OCI-LY1 (cell line): ENCODE results near the gene CSRP1.

Source experiments
- H2AFZ ChIP-seq: fragments of 200-600 bp; sonication (generic), shearing (Covaris generic); 2 replicates; pipeline ENCODE4 v1.6.0; 2014; ENCODE audit warnings: antibody characterized with exemption, mild to moderate bottlenecking, low read length
- H3F3A ChIP-seq: fragments of 200-600 bp; sonication (generic), shearing (Covaris generic); 2 replicates; pipeline ENCODE4 v1.6.0; 2014; ENCODE audit warnings: mild to moderate bottlenecking, antibody characterized with exemption, low read length, moderate library complexity; ENCODE audit not compliant: insufficient read depth
- H3K27ac ChIP-seq: fragments of 200-600 bp; sonication (generic); 2 replicates; pipeline ENCODE4 v1.5.1; 2014; ENCODE audit warnings: low read length, mixed run types, mild to moderate bottlenecking, low read depth; ENCODE audit not compliant: poor library complexity, severe bottlenecking
- H3K27me3 ChIP-seq: fragments of 200-600 bp; sonication (generic); 2 replicates; pipeline ENCODE4 v1.6.0; 2014; ENCODE audit warnings: antibody characterized with exemption, mild to moderate bottlenecking, low read length, moderate library complexity; ENCODE audit not compliant: insufficient read depth
- H3K36me3 ChIP-seq: fragments of 200-600 bp; sonication (generic); 2 replicates; pipeline ENCODE4 v1.6.1; 2014; ENCODE audit warnings: mild to moderate bottlenecking, antibody characterized with exemption, low read length, moderate library complexity, mixed read lengths; ENCODE audit not compliant: insufficient read depth
- H3K4me1 ChIP-seq: fragments of 200-600 bp; sonication (generic); 2 replicates; pipeline ENCODE4 v1.5.1; 2014; ENCODE audit warnings: mild to moderate bottlenecking, low read length, moderate library complexity; ENCODE audit not compliant: insufficient read depth, severe bottlenecking
- H3K4me2 ChIP-seq: fragments of 200-600 bp; sonication (generic), shearing (Covaris generic); 2 replicates; pipeline ENCODE4 v1.6.1; 2014; ENCODE audit warnings: low read length
- H3K4me3 ChIP-seq: fragments of 200-600 bp; sonication (generic); 2 replicates; pipeline ENCODE4 v1.5.1; 2014; ENCODE audit warnings: low read length, low read depth, mild to moderate bottlenecking, mixed read lengths; ENCODE audit not compliant: poor library complexity, severe bottlenecking
- H3K79me2 ChIP-seq: fragments of 200-600 bp; shearing (Covaris generic); 2 replicates; pipeline ENCODE4 v1.6.1; 2016; ENCODE audit warnings: mixed run types, low read length, mixed read lengths; ENCODE audit not compliant: insufficient read depth
- H3K9ac ChIP-seq: fragments of 200-600 bp; sonication (generic), shearing (Covaris generic); 2 replicates; pipeline ENCODE4 v1.6.1; 2014; ENCODE audit warnings: mild to moderate bottlenecking, low read length, mixed read lengths
- H3K9me2 ChIP-seq: fragments of 200-600 bp; sonication (generic), shearing (Covaris generic); 2 replicates; pipeline ENCODE4 v1.6.1; 2014; ENCODE audit warnings: low read depth, mild to moderate bottlenecking, low read length, mixed read lengths
- H3K9me3 ChIP-seq: fragments of 200-600 bp; shearing (Covaris generic); 2 replicates; pipeline ENCODE4 v1.6.1; 2014; ENCODE audit warnings: low read length, mixed read lengths
- H4K20me1 ChIP-seq: fragments of 200-600 bp; sonication (generic), shearing (Covaris generic); 2 replicates; pipeline ENCODE4 v1.6.0; 2016; ENCODE audit warnings: mild to moderate bottlenecking, low read length; ENCODE audit not compliant: insufficient read depth
- EZH2 ChIP-seq: fragments of 200-600 bp; sonication (generic), shearing (Covaris generic); IDR thresholded peaks from 2 replicates; pipeline ENCODE4 v1.8.0; 2017; ENCODE audit warnings: borderline replicate concordance, mixed run types, mild to moderate bottlenecking, antibody characterized with exemption, low read length, moderate library complexity, mixed read lengths
- TF ChIP-seq, protein P1 (sequence below): fragments of 200-600 bp; sonication (generic), shearing (Covaris generic); IDR thresholded peaks from 2 replicates; pipeline ENCODE4 v1.5.1; 2017; ENCODE audit warnings: mild to moderate bottlenecking, antibody characterized with exemption, low read length, moderate library complexity, mixed read lengths

Gene CSRP1

DNA sequence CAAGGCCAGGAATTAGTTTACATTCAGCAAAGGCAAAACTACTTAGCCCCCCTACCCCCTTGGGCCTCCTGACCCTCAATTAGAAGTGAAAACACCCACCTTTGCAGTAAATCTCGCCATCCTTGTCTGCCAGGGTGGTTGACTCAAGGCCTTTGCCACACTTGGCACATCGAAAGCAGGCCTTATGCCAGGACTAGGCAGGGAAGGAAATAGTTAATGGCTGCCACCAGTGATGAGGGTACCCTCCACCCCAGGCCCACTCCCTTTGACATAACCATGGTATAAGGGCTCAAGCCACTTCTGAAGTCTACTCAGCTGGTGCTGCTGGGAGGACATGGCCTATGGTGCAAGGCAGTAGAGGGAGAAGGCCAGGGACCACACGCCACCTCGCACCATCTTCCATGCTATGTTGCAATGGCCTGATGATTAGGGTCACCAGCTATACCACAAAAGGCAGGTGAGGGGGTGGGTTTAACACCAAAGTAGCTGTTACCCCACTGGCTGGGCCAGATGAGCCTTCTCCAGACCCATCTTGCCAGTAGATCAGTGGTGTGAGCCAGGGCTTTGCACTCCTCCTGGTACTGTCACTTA lies 21.6 kb downstream of the CSRP1 start:
- no peak overlapping the region for H2AFZ ChIP-seq
- H3K27me3 ChIP-seq = no peaks in the 10 kb centered on the region
- H4K20me1 ChIP-seq = no peaks in the 10 kb centered on the region
- H3K36me3 ChIP-seq = peaks cover 10% of the 10 kb centered on the region
- TF ChIP-seq, protein P1, sequence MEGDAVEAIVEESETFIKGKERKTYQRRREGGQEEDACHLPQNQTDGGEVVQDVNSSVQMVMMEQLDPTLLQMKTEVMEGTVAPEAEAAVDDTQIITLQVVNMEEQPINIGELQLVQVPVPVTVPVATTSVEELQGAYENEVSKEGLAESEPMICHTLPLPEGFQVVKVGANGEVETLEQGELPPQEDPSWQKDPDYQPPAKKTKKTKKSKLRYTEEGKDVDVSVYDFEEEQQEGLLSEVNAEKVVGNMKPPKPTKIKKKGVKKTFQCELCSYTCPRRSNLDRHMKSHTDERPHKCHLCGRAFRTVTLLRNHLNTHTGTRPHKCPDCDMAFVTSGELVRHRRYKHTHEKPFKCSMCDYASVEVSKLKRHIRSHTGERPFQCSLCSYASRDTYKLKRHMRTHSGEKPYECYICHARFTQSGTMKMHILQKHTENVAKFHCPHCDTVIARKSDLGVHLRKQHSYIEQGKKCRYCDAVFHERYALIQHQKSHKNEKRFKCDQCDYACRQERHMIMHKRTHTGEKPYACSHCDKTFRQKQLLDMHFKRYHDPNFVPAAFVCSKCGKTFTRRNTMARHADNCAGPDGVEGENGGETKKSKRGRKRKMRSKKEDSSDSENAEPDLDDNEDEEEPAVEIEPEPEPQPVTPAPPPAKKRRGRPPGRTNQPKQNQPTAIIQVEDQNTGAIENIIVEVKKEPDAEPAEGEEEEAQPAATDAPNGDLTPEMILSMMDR = no peak
- TF ChIP-seq EZH2 = no peak
- H3K4me2 ChIP-seq = no peak overlapping the region
- no peaks in the 10 kb centered on the region for H3K9me2 ChIP-seq
- H3K79me2 ChIP-seq = no peaks in the 10 kb centered on the region
- peaks cover 20% of the 10 kb centered on the region for H3K4me1 ChIP-seq
- no peak overlapping the region for H3K9ac ChIP-seq
- H3K4me3 ChIP-seq = no peak overlapping the region
- no peaks in the 10 kb centered on the region for H3K9me3 ChIP-seq
- no peak overlapping the region for H3K27ac ChIP-seq
- H3F3A ChIP-seq = no peaks in the 10 kb centered on the region

DNA sequence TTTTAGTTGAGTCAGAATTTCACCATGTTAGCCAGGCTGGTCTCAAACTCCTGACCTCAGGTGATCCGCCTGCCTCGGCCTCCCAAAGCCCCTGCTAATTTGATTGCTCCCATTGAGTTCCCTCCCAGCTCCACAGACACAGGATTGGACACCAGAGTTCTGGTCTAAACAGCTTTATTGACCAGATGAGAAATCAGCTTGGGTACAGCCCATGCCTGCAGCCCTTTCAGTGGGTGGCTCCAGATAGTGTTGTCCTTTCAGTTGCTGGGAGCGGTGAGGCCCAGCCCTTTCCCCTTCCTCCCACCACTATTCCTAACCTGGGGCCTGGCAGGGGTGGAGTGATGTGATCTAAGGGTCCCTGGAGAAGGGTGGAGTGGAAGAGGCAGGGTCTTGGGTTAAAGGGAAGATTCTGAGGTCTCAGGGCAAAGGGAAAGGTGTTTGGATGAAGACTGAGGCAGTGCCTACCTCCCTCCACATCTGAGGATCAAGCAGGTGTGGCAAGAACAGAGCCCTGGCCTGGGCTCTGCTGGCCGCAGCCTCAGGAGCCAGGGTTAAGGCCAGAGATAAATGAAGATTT lies 23.5 kb downstream of the CSRP1 start:
- no peaks in the 10 kb centered on the region for H3K9me3 ChIP-seq
- TF ChIP-seq EZH2 = no peak
- TF ChIP-seq, protein P1 = no peak
- no peak overlapping the region for H3K4me2 ChIP-seq
- H3F3A ChIP-seq = no peaks in the 10 kb centered on the region
- H3K36me3 ChIP-seq = peaks cover 4% of the 10 kb centered on the region; the same call in 1 of the 2 replicates
- H3K27ac ChIP-seq = no peak overlapping the region
- no peaks in the 10 kb centered on the region for H3K79me2 ChIP-seq
- no peaks in the 10 kb centered on the region for H3K9me2 ChIP-seq
- H3K4me1 ChIP-seq = peaks cover 24% of the 10 kb centered on the region
- no peak overlapping the region for H3K9ac ChIP-seq
- no peak overlapping the region for H3K4me3 ChIP-seq
- H4K20me1 ChIP-seq = no peaks in the 10 kb centered on the region
- no peaks in the 10 kb centered on the region for H3K27me3 ChIP-seq
- no peak overlapping the region for H2AFZ ChIP-seq

DNA sequence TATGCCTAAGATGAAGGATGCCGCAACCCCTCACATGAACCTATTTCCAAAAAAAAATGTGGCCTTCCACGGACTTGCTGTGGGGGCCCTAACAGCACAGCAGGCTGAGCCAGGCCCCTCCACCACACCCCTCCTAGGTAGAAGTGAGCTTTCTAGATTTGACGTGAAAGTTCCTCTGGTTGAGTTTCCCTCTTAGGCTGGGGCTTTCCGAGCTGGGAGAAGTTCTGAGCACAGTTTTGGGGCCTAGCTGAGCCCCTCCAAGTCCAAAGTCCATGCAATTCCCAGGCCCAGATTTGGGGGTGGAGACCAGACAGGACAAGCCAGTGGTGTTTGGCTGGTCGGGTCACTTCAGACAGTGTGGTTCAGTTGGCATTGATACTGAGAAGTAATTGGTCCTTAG lies 24.2 kb downstream of the CSRP1 start:
- no peak for TF ChIP-seq EZH2
- TF ChIP-seq, protein P1 = no peak
- Histone ChIP-seq H3K79me2 (no peaks in the 10 kb centered on the region), H3K27me3 (no peaks in the 10 kb centered on the region), H3K27ac (no peak overlapping the region), H3K4me2 (no peak overlapping the region), H4K20me1 (no peaks in the 10 kb centered on the region), H3K9ac (no peak overlapping the region; the same call in 1 of the 2 replicates), H3K4me1 (peaks cover 24% of the 10 kb centered on the region), H3K9me2 (no peaks in the 10 kb centered on the region), H3K9me3 (no peaks in the 10 kb centered on the region), H3F3A (no peaks in the 10 kb centered on the region), H2AFZ (no peak overlapping the region), H3K4me3 (no peak overlapping the region), H3K36me3 (no peaks in the 10 kb centered on the region; the same call in 1 of the 2 replicates)
